ENCODE measurements around the gene PSMA5.

Gene PSMA5

DNA sequence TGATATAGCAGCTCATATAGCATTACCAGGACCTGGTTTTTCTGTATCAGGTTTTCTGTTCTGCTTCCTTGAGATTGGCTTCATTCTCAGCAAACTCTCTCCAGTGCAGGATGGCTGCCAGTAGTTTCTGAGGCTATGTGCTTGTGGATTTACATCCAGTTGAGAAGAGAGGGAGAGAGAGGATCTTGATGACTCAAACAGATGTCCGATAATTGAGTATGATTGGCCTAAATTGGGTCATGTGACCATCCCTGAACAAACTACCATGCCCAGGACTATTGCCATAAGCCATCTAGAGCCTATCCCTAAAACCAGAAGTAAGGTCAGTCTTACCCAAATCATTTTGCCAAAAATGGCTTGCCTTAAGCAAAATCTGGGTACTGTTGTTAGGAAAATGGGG is 18.1 kb upstream of the PSMA5 start:
- no peaks in the 10 kb centered on the region for H3K4me1 ChIP-seq (ENCODE audit: control insufficient read depth, insufficient read depth, low read length)
- TF ChIP-seq KLF9 (tag by site-specific recombination; IDR thresholded peaks at IDR 0.05; ENCODE audit: low read depth) (no peak), ZFP3 (tag by site-specific recombination; IDR thresholded peaks at IDR 0.05; ENCODE audit: low read depth) (no peak), GFI1B (tag by site-specific recombination; IDR thresholded peaks at IDR 0.05) (no peak), ZNF121 (tag by site-specific recombination; IDR thresholded peaks at IDR 0.05) (no peak), WT1 (tag by site-specific recombination; IDR thresholded peaks at IDR 0.05) (no peak)
- no peaks in the 10 kb centered on the region for H3K9me3 ChIP-seq (ENCODE audit: control insufficient read depth, insufficient read depth, low read depth, low read length)
- H3K4me3 ChIP-seq (ENCODE audit: low read depth, low read length), result no peak overlapping the region
- ChIA-PET POLR2A (no interaction called here), CTCF (no interaction called here)
- H3K36me3 ChIP-seq (ENCODE audit: control insufficient read depth in 2 of 2, insufficient read depth in 1 of 2, low read length in 2 of 2), result no peaks in the 10 kb centered on the region
- no peak overlapping the region for H3K27ac ChIP-seq (ENCODE audit: extremely low read depth, low read depth, low read length)

DNA sequence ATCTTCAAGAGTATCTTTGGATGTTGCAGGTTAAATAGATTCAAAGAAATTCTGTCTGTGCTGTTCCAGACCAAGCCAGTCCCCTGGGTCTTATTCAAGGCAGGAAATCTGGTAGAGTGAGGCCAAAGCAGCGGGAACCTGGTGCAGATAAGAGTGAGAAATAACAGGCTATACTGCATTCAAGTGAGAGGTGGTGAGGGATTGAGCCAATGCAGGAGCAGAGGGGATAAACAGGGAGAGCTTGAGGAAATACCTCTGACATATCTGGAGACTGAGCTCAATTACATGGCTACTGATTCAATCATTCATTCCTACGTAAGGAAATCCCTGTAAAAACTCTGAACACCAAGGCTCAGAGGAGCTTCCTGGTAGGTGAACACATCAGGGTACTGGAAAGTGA is 17.2 kb upstream of the PSMA5 start:
- Histone ChIP-seq H3K4me1 (ENCODE audit: control insufficient read depth, insufficient read depth, low read length) (no peaks in the 10 kb centered on the region), H3K27ac (ENCODE audit: extremely low read depth, low read depth, low read length) (no peak overlapping the region), H3K36me3 (ENCODE audit: control insufficient read depth in 2 of 2, insufficient read depth in 1 of 2, low read length in 2 of 2) (no peaks in the 10 kb centered on the region), H3K4me3 (ENCODE audit: low read depth, low read length) (no peak overlapping the region), H3K9me3 (ENCODE audit: control insufficient read depth, insufficient read depth, low read depth, low read length) (no peaks in the 10 kb centered on the region)
- POLR2A ChIA-PET, result interaction anchor here (0.5 kb wide), 1 partner anchor 72 kb away, joined by 4 read pairs; no protein-coding TSS in a partner anchor
- TF ChIP-seq ZNF510 (tag by site-specific recombination; IDR thresholded peaks at IDR 0.05; ENCODE audit: insufficient replicate concordance) (no peak), ZNF292 (tag by site-specific recombination; IDR thresholded peaks at IDR 0.05; ENCODE audit: borderline replicate concordance, low read depth) (no peak), ZNF664 (tag by site-specific recombination; IDR thresholded peaks at IDR 0.05) (no peak), OVOL3 (tag by site-specific recombination; IDR thresholded peaks at IDR 0.05) (no peak), ZNF146 (tag by site-specific recombination; IDR thresholded peaks at IDR 0.05) (no peak), EGR2 (tag by site-specific recombination; IDR thresholded peaks at IDR 0.05; ENCODE audit: low read depth) (no peak), ZFP37 (tag by site-specific recombination; IDR thresholded peaks at IDR 0.05) (no peak)
- CTCF ChIA-PET, result no interaction called here

DNA sequence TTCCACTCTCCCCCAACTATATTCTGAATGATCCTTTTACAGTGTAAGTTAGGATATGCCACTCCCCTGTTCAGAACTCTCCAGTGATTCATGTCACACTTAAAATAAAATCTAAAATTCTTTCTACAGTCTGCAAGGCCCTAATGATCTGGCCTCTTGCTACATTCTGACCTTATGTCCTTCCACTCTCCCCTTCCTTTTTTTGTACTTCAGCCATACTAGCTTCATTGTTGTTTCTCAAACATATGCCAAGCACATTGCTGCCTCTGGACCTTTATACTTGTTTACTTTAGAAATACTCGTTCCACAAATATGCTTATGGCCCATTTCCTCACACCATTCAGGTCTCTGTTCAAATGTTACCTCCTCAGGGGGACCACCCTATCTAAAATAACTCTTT is 14.8 kb upstream of the PSMA5 start:
- no peak for TF ChIP-seq ZFHX2 (tag by site-specific recombination; conservative IDR thresholded peaks at IDR 0.05)
- TF ChIP-seq SALL2 (tag by site-specific recombination; IDR thresholded peaks at IDR 0.05; ENCODE audit: borderline replicate concordance), result no peak
- TF ChIP-seq ZNF211 (tag by site-specific recombination; IDR thresholded peaks at IDR 0.05; ENCODE audit: low read depth), result no peak
- TF ChIP-seq GFI1B (tag by site-specific recombination; IDR thresholded peaks at IDR 0.05), result no peak
- Histone ChIP-seq H3K4me3 (ENCODE audit: low read depth, low read length) (no peak overlapping the region), H3K9me3 (ENCODE audit: control insufficient read depth, insufficient read depth, low read depth, low read length) (no peaks in the 10 kb centered on the region), H3K27ac (ENCODE audit: extremely low read depth, low read depth, low read length) (no peak overlapping the region), H3K36me3 (ENCODE audit: control insufficient read depth in 2 of 2, insufficient read depth in 1 of 2, low read length in 2 of 2) (no peaks in the 10 kb centered on the region), H3K4me1 (ENCODE audit: control insufficient read depth, insufficient read depth, low read length) (no peaks in the 10 kb centered on the region)
- ChIA-PET CTCF (no interaction called here), POLR2A (no interaction called here)

DNA sequence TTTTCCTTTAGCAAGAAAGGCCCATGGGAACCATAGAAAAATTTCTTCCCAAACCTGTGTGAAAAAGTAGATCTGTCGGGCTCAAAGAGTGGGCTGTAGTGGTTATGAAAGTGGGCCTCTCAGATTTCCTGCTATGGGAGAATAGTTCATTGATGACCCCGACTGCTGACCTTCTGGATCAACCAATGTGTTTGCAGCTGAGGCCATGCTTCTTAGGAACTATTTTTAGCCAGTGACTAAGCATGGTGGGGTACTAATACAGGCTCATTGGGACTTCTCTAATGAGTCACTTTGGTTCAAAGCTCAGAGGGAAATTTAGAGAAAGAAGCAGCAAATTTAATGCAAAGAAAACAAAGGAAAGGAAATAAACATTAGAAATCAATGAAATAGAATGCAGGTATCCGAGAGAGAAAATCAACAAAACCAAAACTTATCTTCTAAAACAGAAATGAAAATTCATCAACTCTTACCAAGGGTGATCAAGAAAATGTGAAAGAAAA is 12.6 kb upstream of the PSMA5 start:
- CTCF ChIA-PET, result interaction anchor here (0.6 to 0.7 kb wide), 2 partner anchors 56 to 339 kb away, joined by 3 read pairs; no protein-coding TSS in a partner anchor

More for the DNA sequence above, 12.6 kb upstream of the PSMA5 start:
- POLR2A ChIA-PET, result no interaction called here
- no peaks in the 10 kb centered on the region for H3K36me3 ChIP-seq (ENCODE audit: control insufficient read depth in 2 of 2, insufficient read depth in 1 of 2, low read length in 2 of 2)
- no peak overlapping the region for H3K27ac ChIP-seq (ENCODE audit: extremely low read depth, low read depth, low read length)
- TF ChIP-seq ZNF335 (tag by site-specific recombination; conservative IDR thresholded peaks at IDR 0.05) (peak; percentile 30; the same call in 1 of the 2 replicates), PRDM1 (tag by site-specific recombination; IDR thresholded peaks at IDR 0.05) (peak; percentile 76), ZNF366 (tag by site-specific recombination; conservative IDR thresholded peaks at IDR 0.05) (peak; percentile 33; the same call in 1 of the 2 replicates), ZNF660 (tag by site-specific recombination; IDR thresholded peaks at IDR 0.05) (peak; percentile 100)
- TF ChIP-seq, protein P1, sequence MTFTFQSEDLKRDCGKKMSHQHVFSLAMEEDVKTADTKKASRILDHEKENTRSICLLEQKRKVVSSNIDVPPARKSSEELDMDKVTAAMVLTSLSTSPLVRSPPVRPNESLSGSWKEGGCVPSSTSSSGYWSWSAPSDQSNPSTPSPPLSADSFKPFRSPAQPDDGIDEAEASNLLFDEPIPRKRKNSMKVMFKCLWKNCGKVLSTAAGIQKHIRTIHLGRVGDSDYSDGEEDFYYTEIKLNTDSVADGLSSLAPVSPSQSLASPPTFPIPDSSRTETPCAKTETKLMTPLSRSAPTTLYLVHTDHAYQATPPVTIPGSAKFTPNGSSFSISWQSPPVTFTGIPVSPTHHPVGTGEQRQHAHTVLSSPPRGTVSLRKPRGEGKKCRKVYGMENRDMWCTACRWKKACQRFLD (tag by site-specific recombination; IDR thresholded peaks at IDR 0.05), result no peak
- no peak overlapping the region for H3K4me3 ChIP-seq (ENCODE audit: low read depth, low read length)
- no peaks in the 10 kb centered on the region for H3K9me3 ChIP-seq (ENCODE audit: control insufficient read depth, insufficient read depth, low read depth, low read length)
- no peaks in the 10 kb centered on the region for H3K4me1 ChIP-seq (ENCODE audit: control insufficient read depth, insufficient read depth, low read length)

Measured in HEK293 (cell line).